Measurements from ENCODE around the gene CDH6. TPM values are rescaled to one million over a fixed set of nuclear protein-coding genes. Genes with fewer than 3 reads are reported as not detected.

CDH6 gene
- total RNA-seq, 2 donors from 2014 or later: 3.2 to 15.9 TPM

GRCh38 chr5:31375999-31376720 is 182.7 kb downstream of the CDH6 start:
- DNase-seq (ENCODE audit: low spot score) (no peak), ATAC-seq (ENCODE audit: insufficient number of reproducible peaks, low FRiP score, low read depth) (no peak)
- Histone ChIP-seq H3K9me3 (no peaks in the 10 kb centered on the region), H3K36me3 (no peaks in the 10 kb centered on the region), H3K4me3 (no peak overlapping the region), H3K27me3 (replicated peaks; ENCODE audit: insufficient read depth) (no peaks in the 10 kb centered on the region), H3K4me1 (ENCODE audit: control insufficient read depth in 1 of 2, low read depth in 2 of 2) (no peaks in the 10 kb centered on the region), H3K27ac (no peak overlapping the region)
- no peak for TF ChIP-seq CTCF (IDR thresholded peaks at IDR 0.05)

- Histone ChIP-seq H3K27me3 (replicated peaks; ENCODE audit: insufficient read depth) (no peaks in the 10 kb centered on the region), H3K27ac (no peak overlapping the region), H3K9me3 (no peaks in the 10 kb centered on the region), H3K4me1 (ENCODE audit: control insufficient read depth in 1 of 2, low read depth in 2 of 2) (no peaks in the 10 kb centered on the region), H3K36me3 (no peaks in the 10 kb centered on the region), H3K4me3 (no peak overlapping the region)
- no peak for ATAC-seq (ENCODE audit: insufficient number of reproducible peaks, low FRiP score, low read depth)
- no peak for TF ChIP-seq CTCF (IDR thresholded peaks at IDR 0.05)
- no peak for DNase-seq (ENCODE audit: low spot score)
Observed at GRCh38 chr5:31377274-31377946, 183.9 kb downstream of the CDH6 start.

- no peaks in the 10 kb centered on the region for H3K4me1 ChIP-seq (ENCODE audit: control insufficient read depth in 1 of 2, low read depth in 2 of 2)
- no peaks in the 10 kb centered on the region for H3K36me3 ChIP-seq
- no peak overlapping the region for H3K27ac ChIP-seq
- no peaks in the 10 kb centered on the region for H3K9me3 ChIP-seq
- DNase-seq (ENCODE audit: low spot score) (no peak), ATAC-seq (ENCODE audit: insufficient number of reproducible peaks, low FRiP score, low read depth) (no peak)
- H3K4me3 ChIP-seq: no peak overlapping the region
- no peak for TF ChIP-seq CTCF (IDR thresholded peaks at IDR 0.05)
- no peaks in the 10 kb centered on the region for H3K27me3 ChIP-seq (replicated peaks; ENCODE audit: insufficient read depth)
Observed at GRCh38 chr5:31378136-31378535, 184.7 kb downstream of the CDH6 start.

Data from thoracic aorta (tissue), 2 donors.